Measurements from ENCODE around the gene BTN2A1.

GRCh38 chr6:26459023-26459810 lies 1.5 kb downstream of the BTN2A1 start:
- TF ChIP-seq POLR2A (IDR thresholded peaks at IDR 0.05; ENCODE audit: low read depth, low read length), result no peak
- no peak for TF ChIP-seq TAF1 (IDR thresholded peaks at IDR 0.05; ENCODE audit: borderline replicate concordance, low read depth, low read length)
- no peak for TF ChIP-seq POLR2AphosphoS5 (IDR thresholded peaks at IDR 0.05; ENCODE audit: low read depth, low read length)
